ENCODE results near the gene MSH5.

DNA sequence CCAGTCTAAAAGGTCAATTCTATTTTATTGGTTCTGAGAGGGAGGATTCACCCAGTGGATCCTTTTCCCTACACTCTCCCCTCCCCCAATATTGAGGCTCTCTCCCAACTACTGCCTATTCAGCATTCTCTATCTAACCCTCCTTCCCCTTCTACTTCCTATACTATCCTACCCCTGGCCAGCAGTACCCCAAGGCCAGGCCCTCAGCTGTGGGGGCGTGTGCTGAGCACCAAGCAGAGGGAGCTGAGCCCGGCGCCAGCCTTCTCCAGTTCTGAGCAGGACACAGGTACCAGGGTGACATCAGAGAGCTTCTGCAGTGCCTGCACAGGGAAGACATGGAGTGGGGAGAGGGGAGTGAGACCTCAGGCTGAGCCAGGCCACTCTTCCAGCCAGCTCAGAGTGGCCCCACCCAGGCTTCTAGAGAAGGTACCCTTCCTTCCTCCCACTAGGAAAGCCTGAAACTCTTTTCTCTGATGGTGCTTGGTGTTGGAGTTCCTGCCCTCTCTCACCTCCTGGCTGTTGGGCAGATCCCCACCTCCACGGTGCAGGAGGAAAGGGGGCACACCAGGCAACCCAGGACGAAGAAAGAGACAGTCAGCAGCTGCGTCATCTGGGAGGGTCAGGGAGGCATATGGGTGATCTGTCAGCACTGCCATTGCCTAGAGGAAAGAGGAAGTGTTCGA is 12.6 kb upstream of the MSH5 start:
- TF ChIP-seq, protein P1, sequence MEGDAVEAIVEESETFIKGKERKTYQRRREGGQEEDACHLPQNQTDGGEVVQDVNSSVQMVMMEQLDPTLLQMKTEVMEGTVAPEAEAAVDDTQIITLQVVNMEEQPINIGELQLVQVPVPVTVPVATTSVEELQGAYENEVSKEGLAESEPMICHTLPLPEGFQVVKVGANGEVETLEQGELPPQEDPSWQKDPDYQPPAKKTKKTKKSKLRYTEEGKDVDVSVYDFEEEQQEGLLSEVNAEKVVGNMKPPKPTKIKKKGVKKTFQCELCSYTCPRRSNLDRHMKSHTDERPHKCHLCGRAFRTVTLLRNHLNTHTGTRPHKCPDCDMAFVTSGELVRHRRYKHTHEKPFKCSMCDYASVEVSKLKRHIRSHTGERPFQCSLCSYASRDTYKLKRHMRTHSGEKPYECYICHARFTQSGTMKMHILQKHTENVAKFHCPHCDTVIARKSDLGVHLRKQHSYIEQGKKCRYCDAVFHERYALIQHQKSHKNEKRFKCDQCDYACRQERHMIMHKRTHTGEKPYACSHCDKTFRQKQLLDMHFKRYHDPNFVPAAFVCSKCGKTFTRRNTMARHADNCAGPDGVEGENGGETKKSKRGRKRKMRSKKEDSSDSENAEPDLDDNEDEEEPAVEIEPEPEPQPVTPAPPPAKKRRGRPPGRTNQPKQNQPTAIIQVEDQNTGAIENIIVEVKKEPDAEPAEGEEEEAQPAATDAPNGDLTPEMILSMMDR (conservative IDR thresholded peaks at IDR 0.05; ENCODE audit: low read length): no peak
- no peak for TF ChIP-seq EZH2phosphoT487 (IDR thresholded peaks at IDR 0.05; ENCODE audit: borderline replicate concordance)

Measured in Loucy (cell line).